ENCODE results near the gene TBC1D26. TPM values are rescaled to one million over a fixed set of nuclear protein-coding genes. Genes with fewer than 3 reads are reported as not detected.

Gene TBC1D26
- total and polyA plus RNA-seq, 2 experiments from 2014 or later: 0.84 to 2.8 TPM

- TF ChIP-seq CTCF (conservative IDR thresholded peaks at IDR 0.05; ENCODE audit: low read depth in 2 of 2) (no peak), JUNB (IDR thresholded peaks at IDR 0.05; ENCODE audit: unreplicated experiment) (no peak), CREB1 (CRISPR knock-in tag; IDR thresholded peaks at IDR 0.05; ENCODE audit: low read depth) (no peak)
These were observed 45.6 kb downstream of the TBC1D26 start (continued) for GRCh38 chr17:15777717-15778116.

- Histone ChIP-seq H3K4me1 (ENCODE audit: insufficient read depth) (peaks cover 7% of the 10 kb centered on the region; the same call in 1 of the 2 replicates), H3K79me2 (replicated peaks; ENCODE audit: insufficient read depth) (no peaks in the 10 kb centered on the region), H3K4me2 (no peak overlapping the region), H3F3A (replicated peaks; ENCODE audit: low read depth) (no peaks in the 10 kb centered on the region), H3K27ac (ENCODE audit: low read depth) (no peak overlapping the region), H3K36me3 (ENCODE audit: insufficient read depth) (no peaks in the 10 kb centered on the region), H2AFZ (no peak overlapping the region), H3K4me3 (no peak overlapping the region), H3K9me2 (ENCODE audit: insufficient read depth) (no peaks in the 10 kb centered on the region), H4K20me1 (replicated peaks; ENCODE audit: insufficient read depth) (no peaks in the 10 kb centered on the region), H3K27me3 (ENCODE audit: insufficient read depth) (0 out of 2 replicates have a peak, but pooled peaks cover 7% of the 10 kb centered on the region)
- ATAC-seq (no peak), DNase-seq (ENCODE audit: low spot score) (no peak)
- Mint-ChIP-seq H3K9me3 (peaks cover 37% of the 10 kb centered on the region), H3K36me3 (ENCODE audit: low read depth) (peaks cover 24% of the 10 kb centered on the region), H3K27ac (no peak overlapping the region), H3K4me1 (no peaks in the 10 kb centered on the region), H3K4me3 (no peak overlapping the region), H3K27me3 (ENCODE audit: insufficient read depth, low read depth, poor library complexity) (peaks cover 7% of the 10 kb centered on the region)
- TF ChIP-seq STAT1 (IDR thresholded peaks at IDR 0.05; ENCODE audit: unreplicated experiment): no peak
- TF ChIP-seq CREB1 (CRISPR knock-in tag; IDR thresholded peaks at IDR 0.05; ENCODE audit: low read depth): no peak
- no peak for TF ChIP-seq JUNB (IDR thresholded peaks at IDR 0.05; ENCODE audit: unreplicated experiment)
- TF ChIP-seq ZNF331 (CRISPR knock-in tag; IDR thresholded peaks at IDR 0.05; ENCODE audit: low read depth): no peak
- TF ChIP-seq EZH2 (IDR thresholded peaks at IDR 0.05; ENCODE audit: low read depth, unreplicated experiment): no peak
These were observed 47.0 kb downstream of the TBC1D26 start for GRCh38 chr17:15779119-15779518.

GRCh38 chr17:15780188-15780587, 48.1 kb downstream of the TBC1D26 start:
- H3K4me3 Mint-ChIP-seq: no peak overlapping the region
- H2AFZ ChIP-seq: no peak overlapping the region
- no peak overlapping the region for H3K27ac Mint-ChIP-seq
- H3K27me3 ChIP-seq (ENCODE audit: insufficient read depth): 0 out of 2 replicates have a peak, but pooled peaks cover 7% of the 10 kb centered on the region
- peaks cover 6% of the 10 kb centered on the region; the same call in 1 of the 2 replicates for H3K4me1 ChIP-seq (ENCODE audit: insufficient read depth)
- H3F3A ChIP-seq (replicated peaks; ENCODE audit: low read depth): no peaks in the 10 kb centered on the region
- peaks cover 6% of the 10 kb centered on the region for H3K27me3 Mint-ChIP-seq (ENCODE audit: insufficient read depth, low read depth, poor library complexity)
- H3K9me3 Mint-ChIP-seq: peaks cover 37% of the 10 kb centered on the region
- no peaks in the 10 kb centered on the region for H3K36me3 ChIP-seq (ENCODE audit: insufficient read depth)
- H3K36me3 Mint-ChIP-seq (ENCODE audit: low read depth): peaks cover 24% of the 10 kb centered on the region
- H3K27ac ChIP-seq (ENCODE audit: low read depth): no peak overlapping the region
- H3K4me2 ChIP-seq: no peak overlapping the region
- H4K20me1 ChIP-seq (replicated peaks; ENCODE audit: insufficient read depth): no peaks in the 10 kb centered on the region
- H3K79me2 ChIP-seq (replicated peaks; ENCODE audit: insufficient read depth): no peaks in the 10 kb centered on the region
- ATAC-seq: no peak
- H3K4me1 Mint-ChIP-seq: no peaks in the 10 kb centered on the region
- H3K4me3 ChIP-seq: no peak overlapping the region
- no peaks in the 10 kb centered on the region for H3K9me2 ChIP-seq (ENCODE audit: insufficient read depth)
- TF ChIP-seq EZH2phosphoT487 (IDR thresholded peaks at IDR 0.05; ENCODE audit: unreplicated experiment) (no peak), CREB1 (CRISPR knock-in tag; IDR thresholded peaks at IDR 0.05; ENCODE audit: low read depth) (no peak), POLR2AphosphoS5 (IDR thresholded peaks at IDR 0.05; ENCODE audit: low read depth) (no peak), STAT1 (IDR thresholded peaks at IDR 0.05; ENCODE audit: unreplicated experiment) (no peak), EZH2 (IDR thresholded peaks at IDR 0.05; ENCODE audit: low read depth, unreplicated experiment) (no peak), REST (IDR thresholded peaks at IDR 0.05; ENCODE audit: unreplicated experiment) (no peak)
- no peak for DNase-seq (ENCODE audit: low spot score)
